ENCODE data around the gene POLD4. TPM values are rescaled to one million over a fixed set of nuclear protein-coding genes. Genes with fewer than 3 reads are reported as not detected.

The POLD4 gene
- total and polyA plus RNA-seq, 7 donors, result 31.8 to 89.8 (median 72.6) TPM

- Histone ChIP-seq H3K9me3 (no peaks in the 10 kb centered on the region), H3K4me1 (peaks cover 12% of the 10 kb centered on the region), H3K4me3 (peak overlapping the region; percentile 96), H3K36me3 (ENCODE audit: insufficient read depth in 1 of 2, low read depth in 1 of 2) (peaks cover 0 to 19% of the 10 kb centered on the region in 2 donors), H3K27ac (peak overlapping the region; percentile 96), H3K27me3 (ENCODE audit: insufficient read depth in 3 of 3, low read length in 2 of 3) (no peaks in the 10 kb centered on the region)
- 9 to 12% (median 10%) methylated on average over 13 to 15 of the region's 15 CpGs for WGBS, 3 donors
- TF ChIP-seq, protein P1, sequence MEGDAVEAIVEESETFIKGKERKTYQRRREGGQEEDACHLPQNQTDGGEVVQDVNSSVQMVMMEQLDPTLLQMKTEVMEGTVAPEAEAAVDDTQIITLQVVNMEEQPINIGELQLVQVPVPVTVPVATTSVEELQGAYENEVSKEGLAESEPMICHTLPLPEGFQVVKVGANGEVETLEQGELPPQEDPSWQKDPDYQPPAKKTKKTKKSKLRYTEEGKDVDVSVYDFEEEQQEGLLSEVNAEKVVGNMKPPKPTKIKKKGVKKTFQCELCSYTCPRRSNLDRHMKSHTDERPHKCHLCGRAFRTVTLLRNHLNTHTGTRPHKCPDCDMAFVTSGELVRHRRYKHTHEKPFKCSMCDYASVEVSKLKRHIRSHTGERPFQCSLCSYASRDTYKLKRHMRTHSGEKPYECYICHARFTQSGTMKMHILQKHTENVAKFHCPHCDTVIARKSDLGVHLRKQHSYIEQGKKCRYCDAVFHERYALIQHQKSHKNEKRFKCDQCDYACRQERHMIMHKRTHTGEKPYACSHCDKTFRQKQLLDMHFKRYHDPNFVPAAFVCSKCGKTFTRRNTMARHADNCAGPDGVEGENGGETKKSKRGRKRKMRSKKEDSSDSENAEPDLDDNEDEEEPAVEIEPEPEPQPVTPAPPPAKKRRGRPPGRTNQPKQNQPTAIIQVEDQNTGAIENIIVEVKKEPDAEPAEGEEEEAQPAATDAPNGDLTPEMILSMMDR (IDR thresholded peaks at IDR 0.05), result no peak
- no peak for DNase-seq
- ATAC-seq, result peak in 1 of 4 donors; percentile 5
- intact Hi-C loops (cut with DNase I), result no loop called here
Observed at GRCh38 chr11:67390947-67391303, 37.6 kb upstream of the POLD4 start.

DNA sequence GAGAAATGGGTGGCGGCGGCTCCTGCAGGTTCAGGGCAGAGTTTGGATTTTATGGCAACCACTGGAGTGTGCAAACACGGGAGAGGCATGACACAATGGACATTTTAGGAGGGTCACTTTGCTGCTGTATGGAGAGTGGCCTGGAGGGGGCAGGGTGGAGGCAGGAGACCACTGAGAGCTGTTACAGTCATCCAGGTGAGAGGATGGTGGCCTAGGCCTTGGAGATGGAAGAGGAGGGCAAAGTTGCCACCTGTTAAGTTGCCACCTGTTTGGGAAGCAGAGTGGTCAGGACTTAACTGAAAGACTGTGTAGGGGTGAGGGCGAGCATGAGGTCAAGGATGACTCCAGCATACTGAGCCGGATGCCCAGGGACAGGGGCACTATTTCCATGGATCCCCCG is 36.1 kb upstream of the POLD4 start:
- no peaks in the 10 kb centered on the region for H3K27me3 ChIP-seq (ENCODE audit: insufficient read depth in 3 of 3, low read length in 2 of 3)

DNA sequence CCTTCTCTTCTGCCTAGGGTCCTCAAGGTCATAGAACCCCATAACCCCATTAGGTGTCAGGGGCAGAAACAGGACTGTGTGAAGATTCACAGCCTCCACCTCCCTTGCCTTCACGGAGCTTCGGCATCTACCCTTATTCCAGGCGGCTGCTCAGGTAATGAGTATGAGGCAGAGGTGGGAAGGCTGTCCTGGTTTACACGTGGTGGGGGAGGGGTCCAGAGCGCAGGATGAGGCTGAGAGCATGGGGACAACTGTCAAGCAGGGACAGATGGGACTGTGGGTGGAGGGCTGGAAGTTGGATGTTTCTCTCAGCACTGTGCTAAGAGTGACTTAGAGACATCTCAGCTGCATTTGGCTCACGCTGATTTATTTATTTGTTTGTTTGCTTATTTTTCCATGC is 34.2 kb upstream of the POLD4 start:
- H3K4me1 ChIP-seq, result peaks cover 11% of the 10 kb centered on the region
- ATAC-seq, result no peak
- TF ChIP-seq, protein P1 (IDR thresholded peaks at IDR 0.05), result no peak
- no peak for DNase-seq
- no peaks in the 10 kb centered on the region for H3K27me3 ChIP-seq (ENCODE audit: insufficient read depth in 3 of 3, low read length in 2 of 3)
- intact Hi-C loops (cut with DNase I), result loop anchor here in 1 of 2 donors (10.0 kb wide), 1 partner anchor 123 kb away; the partner anchor contains the start of gene GRK2
- H3K36me3 ChIP-seq (ENCODE audit: insufficient read depth in 1 of 2, low read depth in 1 of 2), result no peaks in the 10 kb centered on the region
- no peak overlapping the region for H3K4me3 ChIP-seq
- H3K27ac ChIP-seq, result no peak overlapping the region
- 45 to 49% (median 46%) methylated on average over 6 of the region's 6 CpGs for WGBS, 3 donors
- H3K9me3 ChIP-seq, result no peaks in the 10 kb centered on the region

More for the DNA sequence above, 36.1 kb upstream of the POLD4 start:
- no peak overlapping the region for H3K4me3 ChIP-seq
- peaks cover 0 to 6% of the 10 kb centered on the region in 2 donors for H3K36me3 ChIP-seq (ENCODE audit: insufficient read depth in 1 of 2, low read depth in 1 of 2)
- H3K27ac ChIP-seq, result no peak overlapping the region
- DNase-seq (no peak), ATAC-seq (peak in 2 of 4 donors; percentile 30 to 41)
- H3K9me3 ChIP-seq, result no peaks in the 10 kb centered on the region
- intact Hi-C loops (cut with DNase I), result loop anchor here in 1 of 2 donors (10.0 kb wide), 1 partner anchor 125 kb away; the partner anchor contains the start of gene GRK2
- TF ChIP-seq, protein P1 (IDR thresholded peaks at IDR 0.05), result peak; percentile 42
- H3K4me1 ChIP-seq, result peaks cover 12% of the 10 kb centered on the region
- 62 to 72% (median 64%) methylated on average over 6 of the region's 6 CpGs for WGBS, 3 donors

GRCh38 chr11:67387069-67387468 is 33.7 kb upstream of the POLD4 start:
- intact Hi-C loops (cut with DNase I), result loop anchor here in 1 of 2 donors (10.0 kb wide), 1 partner anchor 122 kb away; the partner anchor contains the start of gene GRK2

More at GRCh38 chr11:67387069-67387468, 33.7 kb upstream of the POLD4 start:
- TF ChIP-seq, protein P1 (IDR thresholded peaks at IDR 0.05), result no peak
- Histone ChIP-seq H3K4me3 (no peak overlapping the region), H3K27ac (no peak overlapping the region), H3K36me3 (ENCODE audit: insufficient read depth in 1 of 2, low read depth in 1 of 2) (no peaks in the 10 kb centered on the region), H3K4me1 (peaks cover 9% of the 10 kb centered on the region), H3K9me3 (no peaks in the 10 kb centered on the region), H3K27me3 (ENCODE audit: insufficient read depth in 3 of 3, low read length in 2 of 3) (no peaks in the 10 kb centered on the region)
- WGBS, 3 donors, result 18 to 21% (median 19%) methylated on average over 9 of the region's 9 CpGs
- ATAC-seq, result no peak
- DNase-seq, result no peak
